Measurements from ENCODE around the gene RHOC.
A peak's percentile ranks its signal among the peaks of the same experiment; 100 is the strongest.

RHOC gene

DNA sequence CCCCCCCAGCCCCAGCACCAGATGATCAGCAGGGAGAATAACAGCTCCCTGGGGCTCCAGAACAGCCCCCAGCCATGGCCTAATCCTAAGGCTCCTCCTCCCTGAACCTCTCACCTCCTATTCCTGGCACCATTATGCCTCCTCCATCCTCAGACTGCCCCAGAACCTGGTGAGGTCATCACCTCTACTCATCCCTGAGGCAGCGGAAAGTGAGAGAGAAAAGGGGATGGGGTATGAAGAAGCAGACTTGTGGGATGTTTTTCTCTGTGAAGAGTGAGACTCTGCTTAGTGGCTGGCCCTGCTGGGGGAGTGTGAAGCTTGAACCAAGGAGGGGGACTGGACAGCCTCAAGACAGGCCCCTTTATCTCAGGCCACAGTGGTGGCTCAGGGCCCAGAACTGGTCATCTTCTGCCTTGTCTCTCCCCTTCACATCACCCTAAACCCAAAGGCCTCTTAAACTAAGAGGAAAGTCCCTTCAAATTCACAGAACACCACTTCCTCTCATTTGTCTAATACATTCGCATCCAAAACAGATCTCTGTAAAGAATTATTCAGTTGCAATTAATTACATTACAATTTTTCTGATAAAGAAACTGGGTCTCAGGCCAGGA, 10.4 kb upstream of the RHOC start:
- no peak for DNase-seq (ENCODE audit: low read depth)
- H3K4me3 ChIP-seq (ENCODE audit: control insufficient read depth, low read depth, low read length): no peak overlapping the region
- peak; percentile 2 for TF ChIP-seq CTCF (IDR thresholded peaks at IDR 0.05; ENCODE audit: control insufficient read depth, insufficient read depth, low read depth, low read length, missing control alignments)

- peak overlapping the region; percentile 51 for H3K4me3 ChIP-seq (ENCODE audit: control insufficient read depth, low read depth, low read length)
- DNase-seq (ENCODE audit: low read depth): peak; percentile 70
- peak; percentile 96 for TF ChIP-seq CTCF (IDR thresholded peaks at IDR 0.05; ENCODE audit: control insufficient read depth, insufficient read depth, low read depth, low read length, missing control alignments)
Measured at GRCh38 chr1:112716133-112716720, 9.3 kb upstream of the RHOC start.

GRCh38 chr1:112715264-112716053, 8.5 kb upstream of the RHOC start, which contains the start of gene PPM1J:
Gene PPM1J (minus strand): TSS chr1:112715332. CDS start chr1:112715301, 31 bp downstream.
- no peak for TF ChIP-seq CTCF (IDR thresholded peaks at IDR 0.05; ENCODE audit: control insufficient read depth, insufficient read depth, low read depth, low read length, missing control alignments)
- peak within 1 kb of the TSS; percentile 51 for H3K4me3 ChIP-seq (ENCODE audit: control insufficient read depth, low read depth, low read length)
- DNase-seq (ENCODE audit: low read depth): peak; percentile 20

DNA sequence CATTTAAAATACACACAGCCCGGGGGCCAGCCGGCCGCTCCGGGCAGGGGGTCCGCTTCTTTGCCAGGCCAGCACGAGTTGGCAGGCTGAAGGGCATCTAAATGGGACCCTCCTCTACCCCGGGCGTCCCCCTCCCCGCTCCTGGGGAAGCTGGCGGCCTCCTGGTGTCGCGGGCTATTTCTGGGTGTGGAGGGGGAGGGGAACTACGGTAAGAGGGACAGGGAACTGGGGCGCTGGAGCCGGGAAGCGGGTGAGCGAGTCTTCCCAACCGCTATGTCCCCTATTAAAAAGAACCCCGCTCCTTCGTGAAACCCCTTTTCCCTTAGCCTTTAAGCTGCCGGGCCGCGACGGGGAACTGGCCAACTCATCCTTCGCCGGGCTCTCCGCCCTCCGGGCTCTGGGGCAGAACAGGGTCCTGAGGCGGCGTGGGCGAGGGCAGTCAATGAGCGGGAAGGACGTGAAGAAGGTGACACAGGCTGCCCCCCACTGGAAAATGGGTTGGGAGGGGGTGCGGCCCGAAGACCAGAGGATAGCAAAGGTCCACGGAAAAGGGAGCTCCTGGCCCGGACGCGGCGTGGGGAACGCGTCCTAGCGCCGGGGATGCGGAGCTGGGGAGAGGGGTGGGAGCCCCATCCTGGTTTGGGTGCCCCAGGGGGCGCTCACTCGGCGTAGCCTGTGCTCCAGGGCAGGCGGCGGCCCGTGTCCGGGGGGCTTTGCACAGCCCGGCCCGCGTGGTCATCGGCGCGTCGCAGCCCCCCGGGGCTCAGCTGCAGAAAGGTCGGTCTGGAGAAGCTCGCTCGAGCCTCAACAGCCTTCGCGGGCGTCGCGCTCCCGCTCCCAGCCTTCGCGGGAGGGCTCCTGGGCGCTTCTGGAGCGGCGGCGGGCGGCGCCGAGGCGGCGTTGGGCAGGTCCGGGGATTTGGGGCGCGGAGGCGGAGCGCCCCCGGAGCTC, 7.7 kb upstream of the RHOC start:
- H3K4me3 ChIP-seq (ENCODE audit: control insufficient read depth, low read depth, low read length): peak overlapping the region; percentile 51
- TF ChIP-seq CTCF (IDR thresholded peaks at IDR 0.05; ENCODE audit: control insufficient read depth, insufficient read depth, low read depth, low read length, missing control alignments): no peak
- DNase-seq (ENCODE audit: low read depth): no peak

DNA sequence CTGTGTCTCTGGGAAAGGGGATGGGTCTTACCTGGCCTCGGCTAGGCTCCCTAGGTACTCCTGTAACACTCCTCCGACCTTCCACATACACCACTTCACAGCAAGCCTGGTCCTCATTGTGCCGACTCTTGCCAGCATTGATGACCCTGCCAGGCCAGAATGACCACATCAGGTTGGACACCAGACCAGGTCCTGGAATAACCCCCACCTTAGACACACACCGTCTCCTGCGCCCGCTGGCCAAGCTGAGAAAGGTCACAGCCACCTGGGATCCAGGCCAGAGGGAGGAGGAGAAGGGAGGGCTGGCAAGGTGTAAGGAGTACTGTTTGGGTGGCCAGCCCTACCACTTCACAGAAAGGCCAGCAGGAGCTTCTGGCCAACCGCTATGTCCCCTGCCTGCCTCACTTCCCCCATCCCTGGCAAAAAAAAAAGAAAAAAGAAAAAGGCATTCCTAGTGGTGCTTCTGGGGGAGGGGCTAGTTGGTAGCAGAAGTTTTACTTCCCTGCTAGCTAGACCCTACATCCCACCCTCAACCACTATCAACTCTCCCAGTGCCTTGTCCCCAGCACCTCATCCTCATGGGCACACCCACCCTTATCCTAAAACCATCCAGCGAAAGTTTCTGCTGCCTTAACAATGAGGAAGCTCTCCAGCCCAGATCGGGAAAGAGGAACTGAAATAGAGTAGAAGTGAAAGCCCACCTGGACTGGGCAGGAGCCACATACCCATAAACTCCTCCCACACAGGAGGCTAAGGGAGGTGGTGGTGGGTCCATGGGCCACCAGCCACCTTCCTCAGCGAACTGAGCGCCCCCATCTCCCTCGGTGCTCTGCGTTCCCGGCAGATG, 6.8 kb upstream of the RHOC start:
- DNase-seq (ENCODE audit: low read depth): no peak
- peak overlapping the region; percentile 51; the same call in 1 of the 2 replicates for H3K4me3 ChIP-seq (ENCODE audit: control insufficient read depth, low read depth, low read length)
- TF ChIP-seq CTCF (IDR thresholded peaks at IDR 0.05; ENCODE audit: control insufficient read depth, insufficient read depth, low read depth, low read length, missing control alignments): no peak
